GM12891 (cell line): ENCODE results near the gene NDUFA3.
A peak's percentile ranks its signal among the peaks of the same experiment; 100 is the strongest.
"Not testable (repeated sequence)": the region's sequence is repeated elsewhere in the genome, so short reads cannot be mapped to it uniquely, and the experiment has no call there.

Experiments used
- DNase-seq: peaks from one replicate; pipeline ENCODE4 v3.0.0; 2011; ENCODE audit warnings: low spot score; ENCODE audit not compliant: insufficient read length
- FAIRE-seq: peaks from 2 replicates; lab custom pipeline; 2011; peaks lifted over from hg19 to GRCh38; lab: Jason Lieb, UNC
- PAX5 ChIP-seq: IDR thresholded peaks from 2 replicates; pipeline ENCODE4 v1.6.1; 2011; ENCODE audit warnings: low read length, moderate library complexity, mild to moderate bottlenecking; ENCODE audit not compliant: insufficient read depth, severe bottlenecking
- POLR2A ChIP-seq: IDR thresholded peaks from 2 replicates; pipeline ENCODE4 v1.6.1; 2011; ENCODE audit warnings: low read depth, low read length, control low read depth
- POLR2AphosphoS5 ChIP-seq: IDR thresholded peaks from 2 replicates; pipeline ENCODE4 v1.6.1; 2011; ENCODE audit warnings: low read depth, low read length, control low read depth
- POU2F2 ChIP-seq: IDR thresholded peaks from 2 replicates; pipeline ENCODE4 v1.6.1; 2011; ENCODE audit warnings: low read depth, mild to moderate bottlenecking, control low read depth, low read length, moderate library complexity
- SPI1 ChIP-seq: IDR thresholded peaks from 2 replicates; pipeline ENCODE4 v1.6.1; 2011; ENCODE audit warnings: low read depth, low read length, control low read depth
- TAF1 ChIP-seq: IDR thresholded peaks from 2 replicates; pipeline ENCODE4 v1.6.1; 2011; ENCODE audit warnings: low read depth, low read length, control low read depth

Gene NDUFA3

GRCh38 chr19:54095136-54095858 lies 7.4 kb upstream of the NDUFA3 start:
- FAIRE-seq, result no peak
- no peak for TF ChIP-seq TAF1
- TF ChIP-seq POLR2A, result no peak
- TF ChIP-seq SPI1, result no peak
- TF ChIP-seq PAX5, result no peak
- TF ChIP-seq POU2F2, result no peak
- TF ChIP-seq POLR2AphosphoS5, result no peak
- DNase-seq, result no peak

GRCh38 chr19:54095859-54096616 lies 6.6 kb upstream of the NDUFA3 start:
- not testable (repeated sequence) for FAIRE-seq
- peak; percentile 53 for DNase-seq

- FAIRE-seq (no peak), DNase-seq (no peak)
- TF ChIP-seq TAF1, result no peak
- TF ChIP-seq POLR2A, result no peak
- TF ChIP-seq PAX5, result no peak
- no peak for TF ChIP-seq POU2F2
- no peak for TF ChIP-seq POLR2AphosphoS5
- TF ChIP-seq SPI1, result no peak
These were observed 6.0 kb upstream of the NDUFA3 start for GRCh38 chr19:54096617-54097106.

- no peak for DNase-seq
- TF ChIP-seq PAX5 (no peak), POLR2A (no peak), POLR2AphosphoS5 (no peak), SPI1 (no peak), POU2F2 (no peak), TAF1 (no peak)
- FAIRE-seq, result no peak
These were observed 3.3 kb upstream of the NDUFA3 start for GRCh38 chr19:54099190-54099902.

GRCh38 chr19:54099903-54100255 lies 2.8 kb upstream of the NDUFA3 start:
- DNase-seq, FAIRE-seq: not testable (repeated sequence)

- DNase-seq, result no peak
- FAIRE-seq, result no peak
- TF ChIP-seq PAX5, result no peak
- TF ChIP-seq POLR2A, result no peak
- TF ChIP-seq SPI1, result no peak
- no peak for TF ChIP-seq POLR2AphosphoS5
- no peak for TF ChIP-seq POU2F2
These were observed 2.1 kb upstream of the NDUFA3 start, which contains the start of gene OSCAR for GRCh38 chr19:54100561-54100960. OSCAR (minus strand) TSS chr19:54100803; CDS start chr19:54100792, 11 bp downstream.

- FAIRE-seq (no peak), DNase-seq (no peak)
- no peak for TF ChIP-seq PAX5
These were observed 2.5 kb downstream of the NDUFA3 start for GRCh38 chr19:54104998-54105715.

- FAIRE-seq, result no peak
These were observed 3.1 kb downstream of the NDUFA3 start for GRCh38 chr19:54105796-54106195.

GRCh38 chr19:54106716-54107115 lies 4.1 kb downstream of the NDUFA3 start:
- TF ChIP-seq POU2F2, result no peak
- TF ChIP-seq SPI1, result no peak
- no peak for TF ChIP-seq POLR2A
- no peak for TF ChIP-seq POLR2AphosphoS5
- TF ChIP-seq TAF1, result no peak
- TF ChIP-seq PAX5, result no peak
- DNase-seq (no peak), FAIRE-seq (no peak)

More at GRCh38 chr19:54105796-54106195, 3.1 kb downstream of the NDUFA3 start:
- TF ChIP-seq POLR2AphosphoS5 (no peak), PAX5 (no peak), POU2F2 (no peak), TAF1 (no peak), POLR2A (no peak), SPI1 (no peak)
- DNase-seq, result no peak

GRCh38 chr19:54107876-54108490 lies 5.3 kb downstream of the NDUFA3 start:
- no peak for TF ChIP-seq POU2F2
- no peak for FAIRE-seq
- no peak for DNase-seq
